Urothelium cell line (cell line): ENCODE measurements around the gene CLTA.
"Not testable (repeated sequence)": the region's sequence is repeated elsewhere in the genome, so short reads cannot be mapped to it uniquely, and the experiment has no call there.

Experiments used
- DNase-seq: peaks from one replicate; pipeline ENCODE4 v3.0.0; 2011; ENCODE audit warnings: low spot score, mixed read lengths
- FAIRE-seq: peaks from 2 replicates; lab custom pipeline; 2011; peaks lifted over from hg19 to GRCh38; lab: Jason Lieb, UNC

The CLTA gene

GRCh38 chr9:36156116-36156515 is 34.6 kb upstream of the CLTA start:
- FAIRE-seq (no peak), DNase-seq (no peak)

GRCh38 chr9:36158122-36158521 is 32.6 kb upstream of the CLTA start:
- no peak for DNase-seq
- FAIRE-seq: no peak

- FAIRE-seq: no peak
- DNase-seq: no peak
Measured at GRCh38 chr9:36158917-36159316, 31.8 kb upstream of the CLTA start.

- FAIRE-seq, DNase-seq: not testable (repeated sequence)
Measured at GRCh38 chr9:36159509-36159908, 31.2 kb upstream of the CLTA start.

GRCh38 chr9:36160126-36160525 is 30.6 kb upstream of the CLTA start:
- not testable (repeated sequence) for DNase-seq, FAIRE-seq

- no peak for FAIRE-seq
- DNase-seq: no peak
Measured at GRCh38 chr9:36161187-36161586, 29.5 kb upstream of the CLTA start.

- FAIRE-seq: no peak
- DNase-seq: no peak
Measured at GRCh38 chr9:36162211-36162738, 28.4 kb upstream of the CLTA start.

GRCh38 chr9:36163049-36163785 is 27.5 kb upstream of the CLTA start:
- DNase-seq (peak; percentile 92), FAIRE-seq (peak; percentile 44)

- FAIRE-seq (no peak), DNase-seq (peak; percentile 49)
Measured at GRCh38 chr9:36163786-36164170, 26.9 kb upstream of the CLTA start.

GRCh38 chr9:36164372-36164771 is 26.3 kb upstream of the CLTA start:
- DNase-seq (no peak), FAIRE-seq (no peak)

GRCh38 chr9:36164989-36165388 is 25.7 kb upstream of the CLTA start:
- FAIRE-seq: peak; percentile 42
- no peak for DNase-seq

- DNase-seq: no peak
- no peak for FAIRE-seq
Measured at GRCh38 chr9:36165826-36166167, 24.9 kb upstream of the CLTA start.

GRCh38 chr9:36166168-36166927 is 24.4 kb upstream of the CLTA start:
- DNase-seq (peak; percentile 93), FAIRE-seq (peak; percentile 93)

GRCh38 chr9:36169166-36169565 is 21.6 kb upstream of the CLTA start, which contains the start of gene CCIN:
CCIN (plus strand) TSS chr9:36169388; CDS start chr9:36169503, 115 bp downstream.
- no peak for FAIRE-seq
- DNase-seq: no peak

GRCh38 chr9:36169708-36170107 is 21.0 kb upstream of the CLTA start:
- FAIRE-seq (no peak), DNase-seq (no peak)

- DNase-seq: no peak
- no peak for FAIRE-seq
Measured at GRCh38 chr9:36170531-36170930, 20.2 kb upstream of the CLTA start.

- FAIRE-seq (no peak), DNase-seq (no peak)
Measured at GRCh38 chr9:36173861-36174260, 16.9 kb upstream of the CLTA start.

GRCh38 chr9:36174271-36174670 is 16.4 kb upstream of the CLTA start:
- FAIRE-seq (peak; percentile 65), DNase-seq (no peak)

- DNase-seq (no peak), FAIRE-seq (no peak)
Measured at GRCh38 chr9:36174731-36175130, 16.0 kb upstream of the CLTA start.

GRCh38 chr9:36175209-36175608 is 15.5 kb upstream of the CLTA start:
- not testable (repeated sequence) for FAIRE-seq, DNase-seq

- DNase-seq, FAIRE-seq: not testable (repeated sequence)
Measured at GRCh38 chr9:36176496-36176895, 14.2 kb upstream of the CLTA start.

- FAIRE-seq: no peak
Measured at GRCh38 chr9:36177571-36177970, 13.2 kb upstream of the CLTA start.

More at GRCh38 chr9:36177571-36177970, 13.2 kb upstream of the CLTA start:
- no peak for DNase-seq
